ENCODE data around the gene CHD5.

- TF ChIP-seq CTCF (IDR thresholded peaks at IDR 0.05) (no peak), POLR2A (IDR thresholded peaks at IDR 0.05) (no peak), EP300 (IDR thresholded peaks at IDR 0.05) (no peak)
Measured at GRCh38 chr1:6117064-6117463, 63.1 kb downstream of the CHD5 start.

Measured in tibial nerve (tissue), 4 donors.